Astrocyte (in vitro differentiated cells and primary cell): ENCODE results near the gene CALML6. TPM values are rescaled to one million over a fixed set of nuclear protein-coding genes. Genes with fewer than 3 reads are reported as not detected.

Experiments used
- DNase-seq: peaks from one replicate; pipeline ENCODE4 v3.0.0-alpha.2; 2010; ENCODE audit warnings: low read depth
- FAIRE-seq: peaks from 2 replicates; lab custom pipeline; 2011; peaks lifted over from hg19 to GRCh38; lab: Jason Lieb, UNC
- H2AFZ ChIP-seq: 2 replicates; pipeline ENCODE4 v1.6.0; 2012; ENCODE audit warnings: low read depth, low read length, inconsistent platforms
- H3K27ac ChIP-seq: 2 replicates; pipeline ENCODE4 v1.5.1; 2011; ENCODE audit warnings: low read depth, low read length, inconsistent platforms
- H3K27me3 ChIP-seq: 2 replicates; pipeline ENCODE4 v1.6.0; 2011; ENCODE audit warnings: low read length, inconsistent platforms; ENCODE audit not compliant: insufficient read depth
- H3K36me3 ChIP-seq: 2 replicates; pipeline ENCODE4 v1.5.1; 2011; ENCODE audit warnings: low read length, inconsistent platforms; ENCODE audit not compliant: insufficient read depth
- H3K4me1 ChIP-seq: 2 replicates; pipeline ENCODE4 v1.5.1; 2011; ENCODE audit warnings: low read length, inconsistent platforms; ENCODE audit not compliant: insufficient read depth
- H3K4me2 ChIP-seq: 2 replicates; pipeline ENCODE4 v1.6.0; 2012; ENCODE audit warnings: low read length, inconsistent platforms
- H3K4me3 ChIP-seq: 2 replicates; pipeline ENCODE4 v1.5.1; 2011; ENCODE audit warnings: low read depth, mild to moderate bottlenecking, low read length, inconsistent platforms; ENCODE audit not compliant: insufficient read depth
- H3K79me2 ChIP-seq: 2 replicates; pipeline ENCODE4 v1.6.0; 2012; ENCODE audit warnings: mild to moderate bottlenecking, low read length, inconsistent platforms; ENCODE audit not compliant: insufficient read depth
- H3K9ac ChIP-seq: 2 replicates; pipeline ENCODE4 v1.6.0; 2012; ENCODE audit warnings: mild to moderate bottlenecking, low read length, inconsistent platforms
- H3K9me3 ChIP-seq: 2 replicates; pipeline ENCODE4 v1.5.1; 2012; ENCODE audit warnings: low read depth, mild to moderate bottlenecking, low read length, inconsistent platforms; ENCODE audit not compliant: insufficient read depth
- H4K20me1 ChIP-seq: 2 replicates; pipeline ENCODE4 v1.6.0; 2012; ENCODE audit warnings: low read length, inconsistent platforms; ENCODE audit not compliant: insufficient read depth
- H3K27ac Mint-ChIP-seq: one replicate; pipeline ENCODE4 v1.8.0; 2021; ENCODE audit warnings: mild to moderate bottlenecking, mixed read lengths; ENCODE audit not compliant: unreplicated experiment
- H3K27me3 Mint-ChIP-seq: one replicate; pipeline ENCODE4 v1.8.0; 2021; ENCODE audit warnings: low read depth, mixed read lengths; ENCODE audit not compliant: unreplicated experiment
- H3K36me3 Mint-ChIP-seq: one replicate; pipeline ENCODE4 v1.8.0; 2021; ENCODE audit warnings: low read depth, mixed read lengths; ENCODE audit not compliant: unreplicated experiment
- H3K4me1 Mint-ChIP-seq: one replicate; pipeline ENCODE4 v1.8.0; 2021; ENCODE audit warnings: low read depth, mixed read lengths; ENCODE audit not compliant: unreplicated experiment
- H3K4me3 Mint-ChIP-seq: one replicate; pipeline ENCODE4 v1.8.0; 2021; ENCODE audit warnings: mild to moderate bottlenecking, moderate library complexity, mixed read lengths; ENCODE audit not compliant: unreplicated experiment
- H3K9me3 Mint-ChIP-seq: one replicate; pipeline ENCODE4 v1.8.0; 2021; ENCODE audit warnings: mild to moderate bottlenecking, mixed read lengths; ENCODE audit not compliant: unreplicated experiment
- CTCF ChIP-seq: IDR thresholded peaks from 2 replicates; pipeline ENCODE4 v1.5.1; 2011; ENCODE audit warnings: low read depth, mild to moderate bottlenecking, inconsistent platforms, low read length, moderate library complexity; ENCODE audit not compliant: insufficient read depth
- EZH2 ChIP-seq: IDR thresholded peaks from 2 replicates; pipeline ENCODE4 v1.6.1; 2012; ENCODE audit warnings: mild to moderate bottlenecking, low read length, inconsistent platforms; ENCODE audit not compliant: insufficient read depth
- total RNA-seq: library from RNA; stranded (reverse); gene quantifications from 2 replicates; pipeline ENCODE4 v1.2.1, GENCODE V29; 2021

CALML6 gene
- total RNA-seq, 1 donor from 2014 or later: 0.91 TPM

GRCh38 chr1:1891349-1892078 lies 23.5 kb upstream of the CALML6 start:
- Histone ChIP-seq H3K4me1 (peaks cover 23% of the 10 kb centered on the region), H3K9ac (peak overlapping the region; percentile 99)

GRCh38 chr1:1892079-1892762 lies 22.8 kb upstream of the CALML6 start:
- H3K4me3 Mint-ChIP-seq: peak overlapping the region; percentile 90

More at GRCh38 chr1:1891349-1892078, 23.5 kb upstream of the CALML6 start:
- peak overlapping the region; percentile 77 for H2AFZ ChIP-seq
- H3K9me3 ChIP-seq: no peaks in the 10 kb centered on the region
- H3K27me3 Mint-ChIP-seq: peaks cover 3% of the 10 kb centered on the region
- H4K20me1 ChIP-seq: peaks cover 38% of the 10 kb centered on the region
- peaks cover 27% of the 10 kb centered on the region for H3K4me1 Mint-ChIP-seq
- no peaks in the 10 kb centered on the region for H3K9me3 Mint-ChIP-seq
- H3K4me3 Mint-ChIP-seq: peak overlapping the region; percentile 90
- peak overlapping the region; percentile 73 for H3K27ac Mint-ChIP-seq
- peaks cover 52% of the 10 kb centered on the region for H3K79me2 ChIP-seq
- TF ChIP-seq EZH2 (no peak), CTCF (no peak)
- peaks cover 12% of the 10 kb centered on the region for H3K36me3 Mint-ChIP-seq
- H3K36me3 ChIP-seq: no peaks in the 10 kb centered on the region
- H3K27me3 ChIP-seq: no peaks in the 10 kb centered on the region
- FAIRE-seq (no peak), DNase-seq (no peak)
- peak overlapping the region; percentile 58 for H3K4me3 ChIP-seq
- peak overlapping the region; percentile 92 for H3K27ac ChIP-seq
- H3K4me2 ChIP-seq: peak overlapping the region; percentile 91

More at GRCh38 chr1:1892079-1892762, 22.8 kb upstream of the CALML6 start:
- no peaks in the 10 kb centered on the region for H3K27me3 ChIP-seq
- peaks cover 45% of the 10 kb centered on the region for H3K79me2 ChIP-seq
- H3K4me1 ChIP-seq: peaks cover 25% of the 10 kb centered on the region
- Mint-ChIP-seq H3K36me3 (peaks cover 11% of the 10 kb centered on the region), H3K27me3 (peaks cover 3% of the 10 kb centered on the region), H3K27ac (peak overlapping the region; percentile 73), H3K9me3 (no peaks in the 10 kb centered on the region), H3K4me1 (peaks cover 24% of the 10 kb centered on the region)
- DNase-seq (no peak), FAIRE-seq (no peak)
- no peak for TF ChIP-seq CTCF
- H4K20me1 ChIP-seq: peaks cover 31% of the 10 kb centered on the region
- peak overlapping the region; percentile 54 for H3K4me3 ChIP-seq
- H3K9ac ChIP-seq: peak overlapping the region; percentile 69
- H3K4me2 ChIP-seq: peak overlapping the region; percentile 91
- H3K9me3 ChIP-seq: no peaks in the 10 kb centered on the region
- no peaks in the 10 kb centered on the region for H3K36me3 ChIP-seq
- H3K27ac ChIP-seq: no peak overlapping the region
- peak overlapping the region; percentile 77 for H2AFZ ChIP-seq
